NCI-H2107 (cell line): ENCODE results near the gene ZSWIM5.
"Not testable (repeated sequence)": the region's sequence is repeated elsewhere in the genome, so short reads cannot be mapped to it uniquely, and the experiment has no call there.

ENCODE experiments used
- DNase-seq: peaks from one replicate; lab custom pipeline; 2025; lab: John Stamatoyannopoulos, UW

The ZSWIM5 gene

DNA sequence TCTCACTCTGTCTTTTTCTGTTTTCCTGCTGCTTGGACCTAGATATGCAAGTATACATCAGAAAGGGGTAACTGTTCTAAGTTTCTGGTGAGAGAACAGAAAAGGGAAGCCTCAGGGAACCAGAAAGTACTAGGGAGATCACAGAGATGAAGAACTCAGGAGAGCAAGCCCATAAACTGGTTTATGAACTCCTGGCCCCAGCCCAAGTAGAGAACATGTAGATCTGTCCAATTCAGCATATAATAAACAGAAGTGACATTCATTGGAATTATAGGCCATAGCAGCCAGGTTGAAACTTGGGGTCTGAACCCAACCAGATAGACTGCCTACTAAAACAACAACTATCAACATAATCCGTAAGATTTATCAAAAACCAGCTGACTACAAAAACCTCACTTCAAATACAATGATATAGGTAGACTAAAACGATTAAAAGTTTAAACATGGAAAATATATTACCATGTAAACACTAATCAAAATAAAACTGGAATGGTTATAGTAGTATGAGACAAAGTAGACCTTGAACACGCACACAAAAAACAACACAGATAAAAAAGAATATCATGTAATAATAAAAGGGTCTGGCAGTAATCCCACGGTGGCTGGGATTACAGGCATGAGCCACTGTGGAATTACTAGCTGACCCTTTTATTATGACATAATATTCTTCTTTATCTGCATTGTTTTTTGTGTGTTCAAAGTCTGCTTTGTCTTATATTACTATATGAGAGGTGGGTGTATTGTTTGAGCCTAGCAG lies 65.0 kb downstream of the ZSWIM5 start:
- DNase-seq = no peak

DNA sequence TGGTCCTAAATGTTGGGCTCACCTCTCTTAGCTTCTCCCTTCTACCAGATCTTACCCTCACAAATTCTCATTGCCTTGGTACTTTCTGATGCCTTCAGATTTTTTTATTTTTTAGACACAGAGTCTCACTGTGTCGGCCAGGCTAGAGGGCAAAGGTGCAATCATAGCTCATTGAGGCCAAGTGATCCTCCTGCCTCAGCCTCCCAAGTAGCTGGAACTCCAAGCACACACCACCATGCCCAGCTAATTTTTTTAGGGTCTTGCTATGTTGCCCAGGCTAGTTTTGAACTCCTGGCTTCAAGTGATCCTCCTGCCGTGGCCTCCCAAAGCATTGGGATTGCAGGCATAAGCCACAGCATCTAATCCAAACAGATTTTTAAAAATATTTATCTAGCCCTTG lies 69.4 kb downstream of the ZSWIM5 start:
- no peak for DNase-seq

GRCh38 chr1:45135316-45135715 lies 71.1 kb downstream of the ZSWIM5 start:
- DNase-seq = no peak

- no peak for DNase-seq
These were observed 71.9 kb downstream of the ZSWIM5 start for GRCh38 chr1:45134461-45134873.

DNA sequence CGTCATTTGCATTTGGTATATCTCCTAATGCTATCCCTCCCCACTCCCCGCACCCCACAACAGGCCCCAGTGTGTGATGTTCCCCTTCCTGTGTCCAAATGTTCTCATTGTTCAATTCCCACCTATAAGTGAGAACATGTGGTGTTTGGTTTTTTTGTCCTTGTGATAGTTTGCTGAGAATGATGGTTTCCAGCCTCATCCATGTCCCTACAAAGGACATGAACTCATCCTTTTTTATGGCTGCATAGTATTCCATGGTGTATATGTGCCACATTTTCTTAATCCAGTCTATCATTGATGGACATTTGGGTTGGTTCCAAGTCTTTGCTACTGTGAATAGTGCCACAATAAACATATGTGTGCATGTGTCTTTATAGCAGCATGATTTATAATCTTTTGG lies 73.7 kb downstream of the ZSWIM5 start:
- DNase-seq = not testable (repeated sequence)

GRCh38 chr1:45123358-45123757 lies 83.0 kb downstream of the ZSWIM5 start:
- DNase-seq = no peak

GRCh38 chr1:45122724-45123123 lies 83.7 kb downstream of the ZSWIM5 start:
- DNase-seq = no peak

DNA sequence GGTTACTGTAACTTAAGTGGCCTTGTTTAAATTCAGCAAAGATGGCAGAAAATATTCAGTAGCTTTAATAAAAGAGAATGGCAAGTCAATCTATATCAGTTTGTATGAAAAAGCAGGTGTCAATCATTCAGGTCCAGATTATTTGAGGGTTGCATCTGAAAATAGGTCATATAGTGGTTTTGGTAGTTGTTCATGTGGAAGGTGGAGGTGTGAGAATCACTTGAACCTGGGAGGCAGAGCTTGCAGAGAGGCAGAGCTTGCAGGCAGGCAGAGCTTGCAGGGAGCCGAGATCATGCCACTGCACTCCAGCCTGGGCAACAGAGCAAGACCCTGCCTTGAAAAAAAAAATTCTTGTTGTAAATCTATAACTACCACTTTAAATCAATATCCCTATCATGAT lies 88.6 kb downstream of the ZSWIM5 start:
- no peak for DNase-seq

DNA sequence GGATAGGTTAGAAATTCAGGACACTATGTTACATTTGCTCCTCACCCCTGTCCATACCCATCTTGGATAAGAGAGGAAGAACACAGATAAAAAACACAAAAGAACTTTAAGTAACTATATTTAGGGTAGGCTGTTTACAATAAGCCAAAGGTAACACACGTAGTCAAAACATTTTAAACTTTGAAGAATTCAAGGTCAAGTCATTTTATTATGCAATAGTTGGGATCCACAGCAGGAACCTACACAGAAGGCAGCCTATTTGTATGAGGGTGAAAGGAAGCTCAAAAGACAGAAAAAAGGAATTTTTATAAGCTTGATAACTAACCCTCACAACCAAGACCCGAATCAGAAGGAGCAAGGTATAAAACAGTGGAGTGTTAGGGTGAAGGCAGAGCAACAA lies 89.6 kb downstream of the ZSWIM5 start:
- no peak for DNase-seq

DNA sequence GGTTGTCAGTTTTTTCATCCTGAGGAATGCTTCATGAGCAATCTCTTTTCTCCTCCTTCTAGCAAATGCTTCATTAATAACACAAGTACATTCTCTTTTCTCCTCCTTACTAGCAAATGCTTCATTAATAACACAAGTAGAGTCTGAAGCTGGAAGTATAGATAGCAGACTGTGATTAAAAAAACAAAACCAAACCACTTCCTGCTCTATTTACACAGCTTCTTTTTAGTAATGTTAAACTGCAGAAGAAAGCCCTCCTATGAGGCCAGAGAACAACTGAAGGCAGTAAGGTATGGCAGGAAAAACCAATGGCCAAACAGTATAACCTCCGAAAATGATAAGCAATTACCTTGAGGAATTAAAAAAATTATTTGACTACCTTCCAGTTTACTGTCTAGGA lies 90.1 kb downstream of the ZSWIM5 start:
- no peak for DNase-seq

DNA sequence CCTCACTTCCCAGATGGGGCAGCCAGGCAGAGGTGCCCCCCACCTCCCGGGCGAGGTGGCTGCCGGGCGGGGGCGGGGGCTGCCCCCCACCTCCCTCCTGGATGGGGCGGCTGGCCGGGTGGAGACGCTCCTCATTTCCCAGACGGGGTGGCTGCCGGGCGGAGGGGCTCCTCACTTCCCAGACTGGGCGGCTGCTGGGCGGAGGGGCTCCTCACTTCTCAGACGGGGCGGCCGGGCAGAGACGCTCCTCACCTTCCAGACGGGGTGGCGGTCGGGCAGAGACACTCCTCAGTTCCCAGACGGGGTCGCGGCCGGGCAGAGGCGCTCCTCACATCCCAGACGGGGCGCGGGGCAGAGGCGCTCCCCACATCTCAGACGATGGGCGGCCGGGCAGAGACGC lies 91.2 kb downstream of the ZSWIM5 start:
- not testable (repeated sequence) for DNase-seq

DNA sequence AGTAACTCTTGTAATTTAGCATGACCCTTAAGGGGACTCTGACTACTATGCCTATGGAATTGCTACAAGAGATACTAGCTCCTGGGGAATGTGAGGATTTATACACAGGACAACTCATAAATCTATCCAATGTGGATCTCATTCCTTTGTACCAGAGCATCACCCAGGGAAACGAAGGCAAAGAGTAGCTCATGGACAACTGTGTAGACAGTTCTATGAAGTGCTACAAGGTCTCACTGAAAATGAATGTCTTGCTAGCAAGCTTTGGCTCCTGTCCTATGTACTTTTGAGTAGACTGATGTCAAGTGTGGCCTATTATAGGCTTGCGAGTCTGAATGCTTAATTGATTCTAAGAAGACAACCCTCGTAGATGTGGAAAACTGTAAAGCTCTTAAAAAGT lies 93.7 kb downstream of the ZSWIM5 start:
- no peak for DNase-seq

- no peak for DNase-seq
These were observed 95.2 kb downstream of the ZSWIM5 start for GRCh38 chr1:45111239-45111638.

DNA sequence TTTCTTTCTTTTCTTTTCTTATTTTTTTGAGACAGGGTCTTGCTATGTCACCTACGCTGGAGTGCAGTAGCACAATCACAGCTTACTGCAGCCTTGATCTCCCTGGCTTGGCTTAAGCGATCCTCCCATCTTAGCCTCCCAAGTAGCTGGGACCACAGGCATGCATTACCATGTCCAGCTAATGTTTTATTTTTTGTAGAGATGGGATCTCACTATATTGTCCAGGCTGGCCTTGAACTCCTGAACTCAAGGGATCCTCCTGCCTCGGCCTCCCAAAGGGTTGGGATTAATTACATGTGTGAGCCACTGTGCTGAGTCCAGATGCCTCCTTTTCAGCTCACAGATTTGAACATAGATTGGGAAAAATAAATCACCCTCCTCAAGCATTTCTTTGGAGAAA lies 98.6 kb downstream of the ZSWIM5 start:
- no peak for DNase-seq

GRCh38 chr1:45106864-45107263 lies 99.5 kb downstream of the ZSWIM5 start:
- DNase-seq = not testable (repeated sequence)

DNA sequence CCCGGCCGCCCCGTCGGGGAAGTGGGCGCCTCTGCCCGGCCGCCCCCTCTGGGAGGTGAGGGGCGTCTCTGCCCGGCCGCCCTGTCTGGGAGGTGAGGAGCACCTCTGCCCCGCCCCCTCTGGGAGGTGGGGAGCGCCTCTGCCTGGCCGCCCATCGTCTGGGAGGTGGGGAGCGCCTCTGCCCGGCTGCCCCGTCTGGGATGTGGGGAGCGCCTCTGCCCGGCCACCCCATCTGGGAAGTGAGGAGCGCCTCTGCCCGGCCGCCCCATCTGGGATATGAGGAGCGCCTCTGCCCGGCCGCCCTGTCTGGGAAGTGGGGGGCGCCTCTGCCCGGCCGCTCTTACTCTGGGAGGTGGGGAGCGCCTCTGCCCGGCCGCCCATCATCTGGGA lies 100.3 kb downstream of the ZSWIM5 start:
- not testable (repeated sequence) for DNase-seq

- not testable (repeated sequence) for DNase-seq
These were observed 100.8 kb downstream of the ZSWIM5 start for GRCh38 chr1:45105486-45106155.

DNA sequence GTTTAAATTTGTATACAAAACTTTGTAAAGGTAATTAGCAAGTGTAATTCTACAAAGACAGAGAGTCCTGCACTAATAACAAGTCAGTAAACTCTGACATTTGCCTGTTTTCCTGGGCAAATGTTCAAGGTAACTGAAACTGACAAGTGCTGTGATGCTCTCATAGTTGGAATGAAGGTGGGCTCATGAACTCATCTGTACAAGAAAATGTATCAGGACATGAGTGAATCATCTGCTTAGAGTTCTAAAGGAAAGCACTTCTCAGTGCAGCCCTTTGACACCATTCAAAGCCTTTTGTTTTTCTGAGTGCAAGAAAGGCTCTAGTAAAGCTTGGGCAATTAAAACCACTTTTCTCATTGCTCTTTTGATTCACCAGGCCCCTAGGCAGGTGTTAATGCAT lies 102.9 kb downstream of the ZSWIM5 start:
- no peak for DNase-seq

- no peak for DNase-seq
These were observed 104.5 kb downstream of the ZSWIM5 start for GRCh38 chr1:45101947-45102346.

DNA sequence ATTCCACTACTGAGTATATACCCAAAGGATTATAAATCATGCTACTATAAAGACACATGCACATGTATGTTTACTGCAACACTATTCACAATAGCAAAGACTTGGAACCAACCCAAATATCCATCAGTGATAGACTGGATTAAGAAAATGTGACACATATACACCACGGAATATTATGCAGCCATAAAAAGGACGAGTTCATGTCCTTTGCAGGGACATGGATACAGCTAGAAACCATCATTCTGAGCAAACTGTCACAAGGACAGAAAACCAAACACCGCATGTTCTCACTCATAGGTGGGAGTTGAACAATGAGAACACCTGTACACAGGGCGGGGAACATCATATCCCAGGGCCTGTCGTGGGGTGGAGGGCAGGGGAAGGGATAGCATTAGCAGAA lies 104.9 kb downstream of the ZSWIM5 start:
- DNase-seq = not testable (repeated sequence)

- no peak for DNase-seq
These were observed 108.5 kb downstream of the ZSWIM5 start for GRCh38 chr1:45097944-45098343.

DNA sequence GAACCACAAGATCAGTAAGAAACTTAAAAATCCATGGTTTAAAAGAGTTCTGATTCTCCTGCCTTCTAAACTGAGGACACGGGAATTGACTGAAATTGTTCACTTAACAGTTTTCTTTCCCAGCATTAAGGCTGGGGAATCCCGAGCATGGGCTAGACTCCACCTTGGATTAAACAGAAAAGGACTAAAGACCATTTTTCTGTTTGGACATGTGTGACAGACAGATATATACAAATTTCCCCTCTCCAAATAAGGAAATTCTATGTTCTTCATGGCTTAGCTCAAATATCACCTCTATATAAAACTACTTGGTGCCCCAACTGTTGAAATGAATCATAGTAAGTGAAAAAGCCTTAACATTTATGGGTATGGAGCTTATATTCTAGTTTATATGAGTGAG lies 109.3 kb downstream of the ZSWIM5 start:
- no peak for DNase-seq

DNA sequence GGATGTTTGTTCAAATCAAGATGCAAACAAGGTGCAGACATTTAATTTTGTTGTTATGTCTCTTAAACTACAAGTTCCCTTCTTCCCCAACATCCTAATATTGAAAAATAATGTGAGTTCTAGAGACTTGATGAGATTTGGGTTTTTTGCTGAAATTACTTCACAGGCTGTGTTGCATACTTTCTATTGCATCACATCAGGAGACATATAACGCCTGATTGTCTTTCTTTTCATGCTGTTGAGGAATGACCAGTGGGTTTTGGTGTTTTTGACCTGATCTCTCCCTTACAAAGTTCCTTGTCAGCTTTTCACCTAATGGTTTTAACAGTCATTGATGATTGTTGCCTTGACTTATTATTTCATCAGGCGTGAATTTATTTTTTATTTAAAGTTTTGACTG lies 111.0 kb downstream of the ZSWIM5 start:
- no peak for DNase-seq

DNA sequence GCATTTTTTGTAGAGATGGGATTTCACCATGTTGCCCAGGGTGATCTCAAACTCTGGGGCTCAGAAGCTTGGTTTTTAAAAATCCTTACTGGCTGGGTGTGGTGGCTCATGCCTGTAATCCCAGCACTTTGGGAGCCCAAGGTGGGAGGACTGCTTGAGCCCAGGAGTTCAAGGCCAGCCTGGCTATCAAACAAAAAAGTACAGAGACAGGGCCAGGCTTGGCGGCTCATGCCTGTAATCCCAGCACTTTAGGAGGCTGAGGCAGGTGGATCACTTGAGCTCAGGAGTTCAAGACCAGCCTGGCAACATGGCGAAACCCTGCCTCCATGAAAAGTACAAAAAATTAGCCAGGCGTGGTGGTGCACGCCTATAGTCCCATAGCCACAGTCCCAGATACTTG lies 112.0 kb downstream of the ZSWIM5 start:
- not testable (repeated sequence) for DNase-seq
